Stimulated activated CD8-positive, alpha-beta memory T cell treated with anti-CD3 and anti-CD28 coated beads, Interleukin-7, amount 100 ng/mL, for 1 hour (primary cell): ENCODE results near the gene FZR1.

Experiments used
- DNase-seq, 2 donors: peaks; one replicate each; pipeline ENCODE4 v3.0.0-alpha.2; 2020; ENCODE audit warnings: low read depth in 2 of 2

FZR1 gene

DNA sequence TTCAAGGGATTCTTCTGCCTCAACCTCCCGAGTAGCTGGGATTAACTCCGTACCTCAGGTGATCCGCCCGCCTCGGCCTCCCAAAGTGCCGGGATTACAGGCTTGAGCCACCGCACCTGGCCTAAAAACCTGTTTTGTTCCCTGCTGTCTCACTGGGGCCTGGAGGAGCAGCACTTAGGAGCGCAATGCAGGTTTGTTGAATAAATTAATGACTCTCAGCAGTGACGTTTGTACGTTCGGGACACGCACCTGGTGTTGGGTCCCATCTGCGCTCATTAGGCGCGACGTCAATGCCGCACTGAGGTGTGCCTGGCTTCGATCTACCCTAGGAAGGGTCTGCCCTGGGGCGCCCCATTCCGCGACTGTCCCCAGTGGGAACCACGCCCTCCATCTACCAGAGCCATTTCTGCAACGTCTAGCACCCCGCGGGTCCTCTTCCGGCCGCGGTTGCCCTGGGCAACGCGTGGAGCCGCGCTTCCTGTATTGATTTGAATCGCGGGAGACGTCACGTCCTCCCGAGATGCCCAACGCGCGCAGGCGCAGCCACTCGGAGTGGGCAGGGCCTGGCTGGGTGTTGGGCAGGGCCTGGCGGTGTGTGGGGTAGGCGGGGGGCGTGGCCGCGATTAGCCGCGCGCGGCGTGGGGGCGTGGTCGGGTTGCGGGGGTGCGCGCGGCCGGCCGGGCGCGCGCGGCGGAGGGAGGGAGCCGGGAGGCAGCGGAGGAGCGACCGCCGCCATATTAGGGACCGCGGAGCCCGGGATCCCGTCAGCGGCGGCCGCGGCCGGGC is at the start of gene FZR1:
Gene FZR1 (plus strand): TSS at position 714 of the 786 bp plus-strand sequence. CDS start 16,679 bp downstream, outside the sequence.
- DNase-seq = peak; percentile 99 to 100

DNA sequence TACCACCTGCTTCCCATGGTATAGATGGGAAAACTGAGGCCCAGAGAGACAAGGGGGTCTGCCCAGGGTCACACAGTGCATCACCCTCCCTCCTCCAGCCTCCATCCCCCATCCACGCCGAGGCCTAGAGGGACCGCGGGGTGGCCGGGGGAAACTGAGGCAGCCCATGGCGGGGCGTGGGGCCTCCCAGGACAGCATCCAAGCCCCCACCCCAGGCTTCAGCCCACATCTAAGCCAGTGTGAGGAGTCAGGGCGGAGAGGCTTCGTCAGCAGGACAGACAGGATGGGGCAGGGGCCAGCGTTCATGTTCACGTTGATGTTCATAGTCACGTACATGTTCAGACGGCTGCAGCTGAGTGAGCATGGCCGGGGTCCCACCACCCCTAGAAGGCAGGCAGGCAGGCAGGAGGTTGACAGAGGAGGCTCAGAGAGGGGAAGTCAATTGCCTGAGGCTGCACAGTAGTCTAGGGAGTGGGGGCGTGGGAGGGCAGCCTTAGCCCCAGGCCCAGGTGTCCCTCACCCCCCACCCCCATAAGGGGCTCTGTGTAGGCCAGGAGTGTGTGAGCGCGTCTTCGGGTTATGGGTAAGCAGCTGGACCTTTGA is 49.1 kb upstream of the FZR1 start:
- no peak for DNase-seq

DNA sequence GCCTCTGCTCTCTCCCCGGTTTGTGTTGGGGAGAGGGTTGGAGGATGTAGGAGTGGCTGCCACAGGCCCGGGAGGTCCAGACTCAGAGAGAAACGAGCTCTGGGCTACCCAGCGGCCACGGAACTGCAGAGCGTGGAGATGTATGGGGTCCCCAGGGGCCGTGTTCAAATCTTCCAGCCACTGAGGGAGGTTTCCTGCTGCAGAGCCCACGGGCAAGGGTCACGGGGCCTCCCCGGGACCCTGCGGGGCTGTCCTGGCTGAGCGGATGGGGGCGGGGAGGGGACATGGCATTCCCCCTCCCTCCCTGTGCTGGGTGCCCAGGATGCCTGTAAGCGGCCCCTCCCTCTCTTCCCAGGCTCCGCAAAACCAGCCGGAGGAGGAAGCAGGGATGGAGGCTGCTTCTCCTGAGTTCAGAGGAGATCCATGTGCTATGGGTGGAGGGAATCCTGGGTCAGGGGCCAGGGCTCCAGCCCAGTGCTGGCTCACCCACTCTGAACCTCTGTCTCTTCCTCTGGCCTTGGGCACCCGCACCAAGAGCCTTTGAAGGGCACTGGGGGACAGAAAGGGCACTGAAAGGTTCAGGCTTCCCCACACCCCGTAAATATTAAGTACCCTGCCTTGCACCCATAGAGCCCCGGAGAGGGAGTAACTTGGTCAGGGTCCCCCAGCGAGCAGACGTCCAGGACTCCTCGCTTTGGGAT is 48.4 kb upstream of the FZR1 start:
- DNase-seq = no peak

DNA sequence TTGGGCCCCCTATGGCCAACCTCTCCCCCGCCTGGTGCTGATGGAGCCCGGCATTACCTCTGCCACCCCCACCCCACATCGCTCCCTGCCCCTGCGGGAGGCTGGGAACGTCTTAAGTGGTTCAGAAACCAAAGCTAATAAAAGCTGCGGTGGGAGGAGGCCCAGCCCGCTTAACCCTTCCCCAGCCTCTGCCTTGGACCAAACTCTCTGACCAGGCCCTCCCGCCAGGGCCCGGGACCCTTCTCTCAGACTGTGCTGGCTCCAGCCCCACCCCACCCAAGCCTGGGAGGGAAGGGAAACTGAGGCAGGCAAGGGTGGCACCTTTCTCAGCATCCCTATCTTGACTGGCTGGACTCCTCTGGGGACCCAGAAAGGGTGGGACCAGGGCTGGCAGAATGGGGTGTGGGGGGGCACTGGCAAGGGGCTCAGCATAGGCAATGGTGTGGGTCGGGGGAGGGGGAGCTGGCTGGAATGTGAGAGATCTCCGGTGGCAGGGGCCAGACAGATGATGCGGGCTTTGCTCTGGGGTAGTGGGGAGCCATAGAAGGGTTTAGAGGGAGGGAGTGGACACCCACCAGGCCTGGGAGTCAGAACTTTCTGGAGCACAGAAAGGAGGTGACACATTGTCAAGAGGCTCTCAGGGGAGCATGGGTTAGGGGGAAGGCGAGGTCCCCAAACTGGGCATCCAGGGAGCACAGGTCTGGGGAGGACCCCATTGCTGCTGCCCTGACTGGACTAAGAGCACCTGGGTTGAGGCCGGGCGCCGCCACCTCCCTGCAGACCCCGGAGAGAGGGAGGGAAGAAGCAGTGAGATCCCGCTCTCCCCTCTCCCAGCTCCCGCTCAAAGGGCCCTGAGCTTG is 47.7 kb upstream of the FZR1 start:
- no peak for DNase-seq

DNA sequence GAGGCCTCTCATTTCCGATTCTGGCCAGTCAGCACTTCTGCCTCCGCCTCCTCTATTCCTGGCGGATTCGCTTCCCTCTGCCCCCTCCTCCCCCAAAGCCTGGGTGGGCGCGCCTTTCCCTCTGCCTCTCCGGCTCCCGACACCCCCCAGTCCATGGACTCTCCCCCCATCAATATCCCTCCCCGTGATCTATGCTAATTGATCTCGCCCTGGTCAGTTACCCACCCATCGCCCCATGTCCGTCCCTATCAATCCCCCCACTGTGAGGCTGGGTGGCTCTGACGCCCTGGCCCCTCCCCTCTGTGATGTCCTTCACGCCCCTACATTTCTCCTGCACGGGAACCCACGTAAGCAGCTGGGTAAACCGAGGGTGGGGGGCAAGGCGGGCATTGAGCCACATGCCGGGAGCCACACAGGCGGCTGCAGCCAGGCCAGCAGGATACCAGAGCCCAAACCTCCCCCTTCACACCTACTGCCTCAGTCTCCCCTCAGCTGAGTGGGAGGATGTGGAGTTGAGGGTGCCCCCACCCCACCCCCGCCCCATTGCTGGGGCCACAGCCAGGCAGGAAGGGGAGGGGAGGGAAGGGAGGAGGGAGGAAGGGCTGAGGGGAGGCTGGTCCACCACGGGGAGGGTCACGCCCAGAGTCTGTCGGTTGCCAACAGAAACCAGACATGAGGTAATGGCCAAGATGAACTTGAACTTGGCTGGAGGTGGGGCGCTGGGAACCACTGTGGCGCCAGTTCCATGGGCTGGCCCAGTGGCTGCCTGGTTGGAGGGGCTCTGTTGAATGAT is 46.8 kb upstream of the FZR1 start:
- no peak for DNase-seq

DNA sequence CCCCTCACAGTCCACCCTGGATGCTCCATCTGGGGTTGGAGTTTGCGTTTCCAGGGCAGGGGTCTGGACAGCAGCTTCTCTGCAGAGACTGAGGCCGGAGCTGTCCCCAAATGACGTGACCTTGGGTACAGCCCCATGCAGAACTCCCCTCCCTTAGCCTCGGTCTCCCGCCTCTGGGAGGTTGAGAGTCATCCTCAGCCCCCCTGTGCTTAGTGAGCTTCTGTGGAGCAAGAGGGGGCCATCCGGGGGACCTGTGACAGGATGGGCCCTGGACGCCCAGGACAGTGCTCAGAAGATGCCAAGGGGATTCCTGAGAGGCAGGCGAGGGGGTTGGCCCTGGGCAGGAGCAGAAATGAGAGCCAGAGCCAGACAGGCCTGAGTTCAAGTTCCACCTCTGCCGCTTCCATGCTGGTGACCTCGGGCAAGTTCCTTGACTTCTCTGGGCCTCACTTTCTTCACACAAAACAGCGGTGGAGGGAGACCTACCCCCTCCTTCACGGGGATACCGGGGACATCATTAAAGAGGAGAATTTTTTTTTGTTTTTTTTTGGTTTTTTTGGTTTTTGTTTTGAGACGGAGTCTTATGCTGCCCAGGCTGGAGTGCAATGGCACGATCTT is 46.0 kb upstream of the FZR1 start:
- no peak for DNase-seq

DNA sequence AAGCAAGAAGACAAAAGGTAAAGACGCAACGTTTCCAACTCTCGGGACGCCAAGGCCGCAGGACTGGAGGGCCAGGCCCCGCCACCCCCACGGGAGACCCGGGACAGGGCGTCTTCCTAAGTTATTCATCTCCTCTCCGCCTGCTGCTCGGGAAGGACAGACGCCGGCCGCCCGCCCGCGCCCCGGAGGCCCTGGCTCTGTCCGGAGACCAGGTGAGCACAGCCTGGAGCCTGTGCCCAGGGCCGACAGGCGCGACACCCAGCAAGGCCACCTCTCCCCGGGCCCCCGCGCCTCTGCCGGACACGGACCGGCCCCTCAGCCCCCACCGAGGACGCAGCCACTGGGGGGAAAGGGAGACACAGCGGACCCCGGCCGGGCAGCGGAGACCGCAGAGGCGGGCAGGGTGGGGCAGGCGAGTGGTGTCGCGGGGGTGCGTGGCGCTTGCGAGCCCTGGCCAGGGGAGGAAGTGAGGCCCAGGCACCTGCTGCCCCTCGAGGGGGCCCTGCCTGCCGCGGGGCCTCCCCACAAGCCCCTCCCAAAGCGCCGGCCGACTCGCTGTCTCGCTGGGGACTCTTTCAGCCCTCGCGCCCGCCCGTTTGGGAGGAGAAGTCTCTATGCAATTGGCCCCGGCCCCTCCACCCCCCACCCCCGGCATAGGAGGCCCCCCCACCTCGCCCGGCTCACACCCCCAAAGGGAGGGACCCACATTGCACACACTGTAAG is 43.0 kb upstream of the FZR1 start:
- no peak for DNase-seq

DNA sequence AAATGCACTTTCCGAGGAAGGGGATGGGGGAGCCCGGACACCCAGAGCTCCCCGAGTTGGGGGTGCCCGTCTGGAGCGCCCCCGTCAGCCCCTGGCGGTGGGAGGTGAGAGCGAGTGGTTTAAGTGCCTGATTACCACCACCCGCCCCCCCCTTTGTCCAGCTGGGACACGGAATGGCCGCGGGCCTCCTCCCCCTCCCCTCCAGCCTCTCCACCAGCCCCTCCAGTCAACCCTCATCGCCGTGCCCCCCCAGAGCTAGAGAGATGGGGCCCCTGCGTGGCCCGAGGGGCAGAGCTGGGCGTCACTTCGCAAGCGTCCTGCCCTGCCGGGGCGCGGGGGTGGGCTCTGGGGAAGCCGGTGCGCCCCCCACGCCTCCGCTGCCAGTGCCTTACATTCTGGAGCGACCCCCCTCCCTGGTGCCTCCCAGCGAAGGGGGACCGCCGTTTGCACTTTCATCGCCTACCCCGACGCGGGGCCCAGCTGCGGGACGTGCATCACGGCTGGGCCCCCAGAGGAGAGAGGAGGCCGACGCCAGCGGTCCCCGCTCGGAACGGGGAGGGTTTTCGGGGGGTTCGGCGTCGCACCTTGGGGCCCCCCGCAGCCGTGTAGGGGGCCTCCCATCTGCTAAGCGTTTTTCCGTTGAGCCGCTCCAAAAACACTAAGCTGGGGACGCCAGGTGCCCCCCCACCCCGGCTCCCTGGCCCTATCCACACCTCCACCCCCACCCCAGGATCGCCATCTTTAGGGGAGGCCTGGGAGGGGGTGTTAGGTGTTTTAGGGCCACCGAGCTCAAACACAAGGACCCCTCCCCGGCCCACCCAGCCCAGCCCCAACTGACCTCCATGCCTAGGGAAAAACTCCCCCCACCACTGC is 42.2 kb upstream of the FZR1 start:
- no peak for DNase-seq

DNA sequence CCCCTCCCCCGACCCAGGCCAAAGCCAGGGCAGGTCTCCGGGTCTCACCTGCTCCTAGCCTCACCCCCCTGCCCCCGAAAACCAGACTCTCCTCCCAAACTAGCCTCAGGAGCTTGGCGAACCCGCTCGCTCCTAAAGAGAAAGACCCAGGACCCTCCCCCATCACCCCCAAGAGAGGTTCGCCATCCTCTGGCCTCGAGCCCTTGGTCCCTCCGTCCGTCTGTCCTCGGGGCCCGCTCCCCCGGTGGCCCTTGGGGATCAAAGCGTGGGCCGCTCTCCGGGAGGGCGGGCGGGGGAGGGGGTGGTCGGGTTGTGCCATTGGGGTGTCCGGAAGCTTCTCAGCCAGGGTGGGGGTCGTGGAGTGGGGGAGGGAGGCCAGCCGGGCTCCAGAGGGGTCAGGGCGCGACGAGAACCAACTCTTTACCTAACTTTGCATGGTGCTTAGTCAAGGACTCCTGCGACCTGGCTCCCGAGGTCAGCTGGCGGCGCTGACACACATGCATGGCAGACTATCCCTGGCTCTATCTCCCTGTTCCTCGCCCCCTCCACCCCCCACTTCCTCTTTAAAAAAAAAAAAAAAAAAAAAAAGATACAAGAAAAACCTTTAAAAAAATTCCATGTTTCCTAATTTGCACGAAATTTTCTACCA is 41.4 kb upstream of the FZR1 start:
- no peak for DNase-seq

DNA sequence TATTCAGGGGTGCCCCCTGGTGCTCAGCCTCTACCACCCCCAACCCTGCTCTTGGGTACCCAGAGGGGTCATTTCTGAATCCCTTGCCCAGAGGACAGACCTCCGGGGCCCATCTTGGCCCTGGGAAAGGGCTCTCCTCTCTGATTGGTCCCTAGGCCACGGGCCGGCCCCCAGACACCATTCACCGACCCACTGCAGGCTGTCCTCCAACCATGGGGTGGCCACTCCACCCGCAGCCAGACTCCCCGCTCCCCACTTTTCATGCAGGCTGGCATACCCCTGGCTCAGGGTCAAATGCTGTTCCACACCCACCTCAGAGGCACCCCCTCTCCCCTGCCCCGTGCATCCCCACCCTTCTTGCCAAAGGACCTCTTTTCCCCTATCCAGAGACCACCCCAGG is 40.6 kb upstream of the FZR1 start:
- DNase-seq = no peak

DNA sequence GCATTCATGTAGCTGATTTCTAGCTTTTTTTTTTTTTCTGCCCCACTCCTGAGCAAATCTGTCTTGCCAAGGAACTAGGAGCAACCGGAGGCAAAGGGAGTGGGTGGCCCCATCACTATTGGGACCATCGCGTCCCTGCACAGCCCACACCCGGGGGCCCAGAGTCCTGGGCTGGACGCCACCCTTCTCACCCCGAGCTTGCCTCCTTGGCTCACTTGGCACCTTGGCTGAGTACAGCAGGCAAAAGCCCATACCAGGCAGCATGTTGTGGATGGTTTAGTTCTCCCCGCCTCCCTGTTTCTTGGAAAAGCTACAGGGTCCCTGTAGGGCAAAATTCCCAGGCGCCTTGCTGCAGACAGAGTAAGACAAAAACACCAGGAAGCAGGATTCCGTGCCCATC is 39.5 kb upstream of the FZR1 start:
- no peak for DNase-seq

DNA sequence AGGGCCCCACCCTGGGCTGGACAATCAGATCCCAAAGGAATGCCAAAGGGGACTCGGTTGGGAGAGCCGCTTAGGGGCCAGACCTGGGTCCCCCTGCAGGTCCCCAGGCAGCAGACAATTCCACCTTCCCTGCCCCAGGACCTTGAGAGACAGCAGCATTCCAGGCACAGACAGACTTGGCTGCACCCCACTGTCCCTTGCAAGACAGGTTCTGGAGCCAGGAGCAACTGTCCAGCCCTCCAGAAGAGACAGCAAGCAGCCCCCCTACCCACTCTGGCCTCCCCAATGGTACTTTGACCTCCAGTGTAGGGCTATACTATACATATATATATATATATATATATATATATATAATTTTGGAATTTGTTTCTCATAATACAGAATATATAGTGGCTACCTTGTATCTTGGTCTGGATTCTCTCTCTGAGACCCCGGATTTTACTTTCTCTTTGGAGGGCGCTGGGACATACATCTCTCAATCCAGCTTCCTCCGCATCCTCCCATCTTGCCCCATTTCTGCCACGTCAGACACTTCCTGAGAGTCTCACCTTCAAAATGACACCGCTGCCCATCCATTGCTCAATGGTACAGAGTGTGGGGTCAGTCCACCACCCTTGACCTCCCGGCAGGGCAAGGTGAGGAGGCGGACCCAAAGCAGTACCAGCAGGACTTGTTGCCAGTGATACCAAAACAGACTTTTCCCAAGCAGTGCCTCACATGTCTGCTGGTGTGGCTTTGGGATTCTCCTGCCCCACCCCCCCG is 38.5 kb upstream of the FZR1 start:
- no peak for DNase-seq

DNA sequence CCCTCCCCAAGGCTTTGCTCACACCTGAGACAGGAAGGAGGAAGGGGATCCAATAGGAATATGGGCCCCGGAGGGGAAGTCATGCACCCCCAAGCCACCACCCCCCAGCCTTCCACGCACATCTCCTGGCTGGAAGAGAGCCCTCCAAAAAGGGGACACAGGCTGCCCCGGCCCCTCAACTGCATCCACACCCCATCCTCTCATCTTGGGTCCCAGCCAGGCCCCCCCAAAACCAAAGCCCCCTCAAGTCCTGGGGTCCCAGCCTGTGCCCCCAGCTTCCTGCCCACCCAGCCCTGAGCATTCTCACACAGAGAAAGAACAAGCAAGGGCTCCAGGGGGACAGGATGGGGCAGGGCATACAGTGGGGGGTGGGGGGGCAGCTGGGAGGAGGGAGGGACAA is 37.9 kb upstream of the FZR1 start:
- no peak for DNase-seq

DNA sequence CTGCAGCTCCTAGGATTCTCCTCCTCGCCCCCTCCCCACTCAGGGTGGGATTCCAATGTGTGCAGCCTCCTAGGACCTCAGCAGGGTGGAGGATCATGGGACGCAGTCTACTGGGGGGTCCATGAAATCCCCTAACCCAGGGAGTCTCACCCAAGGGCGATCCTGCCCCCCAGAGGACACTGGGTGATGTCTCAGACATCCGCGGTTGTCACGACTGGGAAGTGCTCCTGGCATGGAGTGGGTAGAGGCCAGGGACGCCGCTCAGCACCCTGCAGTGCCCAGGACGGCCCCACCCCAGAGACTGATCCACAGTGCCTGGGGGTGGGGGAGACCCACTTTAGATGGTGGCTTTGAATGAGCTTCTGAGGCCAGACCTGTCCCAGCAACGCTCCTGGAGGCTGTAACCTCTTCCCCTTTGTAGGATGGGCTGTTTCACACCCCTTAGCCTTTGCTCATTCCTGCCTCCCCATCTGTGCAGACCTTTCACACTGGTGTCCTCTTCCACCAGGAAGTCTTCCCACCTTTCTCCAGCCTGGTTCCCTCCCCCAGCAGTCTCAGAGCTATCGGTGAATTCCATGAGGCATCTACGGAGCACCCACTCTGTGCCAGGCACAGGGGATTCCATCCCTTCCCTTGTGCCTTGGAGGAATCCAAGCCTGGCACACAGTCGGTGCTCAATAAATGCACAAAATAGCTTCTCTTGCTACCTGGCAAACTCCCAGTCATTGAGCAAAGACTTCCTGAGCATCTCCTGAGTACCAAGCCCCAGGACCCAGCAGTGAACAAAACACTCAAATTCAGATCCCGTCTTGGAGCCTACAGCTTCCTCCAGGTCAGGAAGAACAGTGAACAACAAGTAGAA is 36.2 kb upstream of the FZR1 start:
- no peak for DNase-seq

DNA sequence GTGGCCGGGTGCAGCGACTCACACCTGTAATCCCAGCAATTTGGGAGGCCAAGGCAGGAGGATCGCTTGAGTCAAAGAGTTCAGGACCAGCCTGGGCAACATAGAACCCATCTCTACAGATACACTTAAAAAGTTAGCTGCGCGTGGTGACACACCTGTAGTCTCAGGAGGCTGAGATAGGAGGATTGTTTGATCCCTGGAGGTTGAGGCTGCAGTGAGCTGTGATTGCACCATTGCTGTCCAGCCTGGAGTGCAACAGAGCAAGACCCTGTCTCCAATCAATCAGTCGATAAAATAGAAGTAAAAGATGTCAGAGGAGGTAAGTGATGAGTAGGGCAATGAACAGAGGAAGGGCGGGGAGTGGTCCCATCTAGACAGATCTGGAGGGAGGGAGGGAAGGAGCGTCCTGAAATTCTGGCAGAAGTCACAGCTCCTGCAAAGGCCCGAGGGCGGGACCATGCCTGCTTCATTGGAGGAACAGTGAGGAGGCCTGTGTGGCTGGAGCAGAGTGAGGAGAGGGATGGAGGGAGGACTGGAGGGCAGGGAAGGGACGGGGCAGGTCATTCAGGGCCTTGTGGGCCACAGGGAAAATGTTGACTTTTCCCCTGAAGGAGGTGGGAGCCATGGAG is 35.5 kb upstream of the FZR1 start:
- DNase-seq = no peak

DNA sequence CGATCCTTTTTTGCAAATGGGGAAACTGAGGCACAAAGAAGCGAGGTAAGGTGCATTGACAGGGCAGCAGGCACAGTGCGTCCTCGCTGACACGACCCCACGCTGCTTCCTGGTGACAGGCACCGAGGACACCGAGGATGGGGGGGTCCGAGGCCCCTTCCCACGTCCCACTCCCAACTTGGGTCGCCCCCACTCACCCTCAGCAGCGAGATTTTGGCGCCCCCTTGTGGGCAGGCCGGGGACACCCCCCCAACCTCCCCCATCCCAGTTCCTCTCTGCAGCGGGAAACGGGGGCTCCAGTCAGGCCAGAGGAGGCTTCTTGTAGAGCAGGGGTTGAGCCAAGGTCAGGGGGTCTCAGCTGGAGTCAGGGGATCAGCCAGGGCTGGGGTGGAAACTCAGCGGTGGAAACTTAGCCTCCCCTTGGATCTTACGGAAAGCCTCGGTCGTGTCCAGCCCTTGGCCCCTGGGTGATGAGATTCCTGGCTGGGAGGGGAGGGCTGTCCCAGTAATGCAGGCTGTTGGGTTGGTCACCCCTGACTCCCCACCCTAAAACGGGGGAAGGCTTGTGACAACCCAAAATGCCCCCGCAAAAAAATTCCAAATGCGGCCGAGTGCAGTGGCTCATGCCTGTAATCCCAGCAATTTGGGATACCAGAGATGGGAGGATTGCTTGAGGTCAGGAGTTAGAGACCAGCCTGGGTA is 34.0 kb upstream of the FZR1 start:
- DNase-seq = no peak
